SK-N-SH treated with all-trans-retinoic acid at 6 μM for 48 hours (cell line): ENCODE data around the gene CACNA1C.

Source experiments
- ARNTL ChIP-seq: fragments of 450-650 bp; formaldehyde crosslinking; IDR thresholded peaks from 2 replicates; pipeline ENCODE4 v1.5.0; 2020; ENCODE audit warnings: low read depth, mild to moderate bottlenecking, moderate library complexity, borderline replicate concordance
- TF ChIP-seq, protein P1 (sequence below): fragments of 250-450 bp; sonication (Bioruptor Pico); IDR thresholded peaks from 2 replicates; pipeline ENCODE4 v1.5.1; 2021; ENCODE audit warnings: mild to moderate bottlenecking, moderate library complexity

DNA sequence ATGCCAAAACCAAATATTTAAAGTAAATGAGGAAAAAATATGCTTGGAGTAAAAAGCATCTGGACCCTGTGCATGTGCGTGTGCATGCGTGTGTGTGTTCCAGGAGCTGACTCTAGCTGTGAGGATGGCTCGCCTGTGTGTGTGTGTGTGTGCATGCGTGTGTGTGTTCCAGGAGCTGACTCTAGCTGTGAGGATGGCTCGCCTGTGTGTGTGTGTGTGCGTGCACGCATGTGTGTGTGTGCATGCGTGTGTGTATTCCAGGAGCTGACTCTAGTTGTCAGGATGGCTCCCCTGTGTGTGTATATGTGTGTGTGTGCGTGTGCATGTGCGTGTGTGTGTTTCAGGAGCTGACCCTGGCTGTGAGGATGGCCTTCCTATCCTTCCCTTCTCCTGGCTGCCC lies 357.7 kb downstream of the CACNA1C start:
- TF ChIP-seq ARNTL (CRISPR knock-in tag): no peak
- TF ChIP-seq, protein P1, sequence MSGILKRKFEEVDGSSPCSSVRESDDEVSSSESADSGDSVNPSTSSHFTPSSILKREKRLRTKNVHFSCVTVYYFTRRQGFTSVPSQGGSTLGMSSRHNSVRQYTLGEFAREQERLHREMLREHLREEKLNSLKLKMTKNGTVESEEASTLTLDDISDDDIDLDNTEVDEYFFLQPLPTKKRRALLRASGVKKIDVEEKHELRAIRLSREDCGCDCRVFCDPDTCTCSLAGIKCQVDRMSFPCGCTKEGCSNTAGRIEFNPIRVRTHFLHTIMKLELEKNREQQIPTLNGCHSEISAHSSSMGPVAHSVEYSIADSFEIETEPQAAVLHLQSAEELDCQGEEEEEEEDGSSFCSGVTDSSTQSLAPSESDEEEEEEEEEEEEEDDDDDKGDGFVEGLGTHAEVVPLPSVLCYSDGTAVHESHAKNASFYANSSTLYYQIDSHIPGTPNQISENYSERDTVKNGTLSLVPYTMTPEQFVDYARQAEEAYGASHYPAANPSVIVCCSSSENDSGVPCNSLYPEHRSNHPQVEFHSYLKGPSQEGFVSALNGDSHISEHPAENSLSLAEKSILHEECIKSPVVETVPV: no peak
